Neural crest cell (in vitro differentiated cells): ENCODE data around the gene TCF19. TPM values are rescaled to one million over a fixed set of nuclear protein-coding genes. Genes with fewer than 3 reads are reported as not detected.

Experiments used
- DNase-seq: peaks from one replicate; pipeline ENCODE4 v3.0.0; 2021; ENCODE audit warnings: low read depth, mixed read lengths, low spot score
- H3K27ac Mint-ChIP-seq: one replicate; pipeline ENCODE4 v1.8.0; 2021; ENCODE audit warnings: mild to moderate bottlenecking, mixed read lengths; ENCODE audit not compliant: unreplicated experiment
- H3K27me3 Mint-ChIP-seq: 2 replicates; pipeline ENCODE4 v1.8.0; 2021; ENCODE audit warnings: low read depth, mild to moderate bottlenecking, mixed read lengths
- H3K36me3 Mint-ChIP-seq: 2 replicates; pipeline ENCODE4 v1.8.0; 2021; ENCODE audit warnings: low read depth, mild to moderate bottlenecking, mixed read lengths
- H3K4me1 Mint-ChIP-seq: 2 replicates; pipeline ENCODE4 v1.8.0; 2021; ENCODE audit warnings: mixed read lengths
- H3K4me3 Mint-ChIP-seq: one replicate; pipeline ENCODE4 v1.8.0; 2021; ENCODE audit warnings: mild to moderate bottlenecking, mixed read lengths
- H3K9me3 Mint-ChIP-seq: 2 replicates; pipeline ENCODE4 v1.8.0; 2021; ENCODE audit warnings: mixed read lengths
- total RNA-seq: library from RNA; stranded (reverse); gene quantifications from 2 replicates; pipeline ENCODE4 v1.2.1, GENCODE V29; 2021
- TF ChIP-seq, protein P1 (sequence below): fragments of 200-600 bp; sonication (generic); conservative IDR thresholded peaks from 2 replicates; pipeline ENCODE4 v1.5.0; 2021; ENCODE audit warnings: antibody characterized with exemption, mild to moderate bottlenecking

TCF19 gene
- total RNA-seq, 1 donor from 2014 or later: 21.7 TPM

DNA sequence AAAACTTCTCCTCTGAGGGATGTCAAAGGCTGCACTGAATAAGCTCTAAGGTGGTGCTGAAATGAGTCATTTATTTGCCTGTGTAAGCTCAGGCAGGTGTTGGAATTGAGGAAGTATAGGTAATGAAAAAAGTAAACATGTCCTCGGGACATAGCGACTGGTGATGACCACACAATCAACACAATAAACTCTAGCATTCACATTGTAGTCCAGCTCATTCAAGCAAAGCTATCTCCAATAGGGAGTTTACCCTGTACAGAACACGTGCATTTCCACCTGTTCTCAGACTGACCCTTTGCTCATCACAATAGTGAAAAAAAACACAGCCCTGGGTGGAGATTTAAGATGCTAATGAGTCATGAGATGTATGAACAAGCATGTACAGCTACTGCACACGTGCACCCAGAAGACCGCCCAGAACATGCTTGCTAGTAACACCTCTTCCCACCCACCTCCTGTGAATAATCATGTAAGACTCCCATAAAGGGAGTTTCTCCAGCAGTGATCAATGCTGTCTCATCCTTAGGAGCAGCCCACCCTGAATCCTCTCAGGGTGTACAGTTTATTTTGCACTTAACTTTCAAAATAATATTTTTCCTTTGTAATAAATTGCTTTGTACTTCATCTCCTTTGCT lies 45.1 kb downstream of the TCF19 start:
- TF ChIP-seq, protein P1, sequence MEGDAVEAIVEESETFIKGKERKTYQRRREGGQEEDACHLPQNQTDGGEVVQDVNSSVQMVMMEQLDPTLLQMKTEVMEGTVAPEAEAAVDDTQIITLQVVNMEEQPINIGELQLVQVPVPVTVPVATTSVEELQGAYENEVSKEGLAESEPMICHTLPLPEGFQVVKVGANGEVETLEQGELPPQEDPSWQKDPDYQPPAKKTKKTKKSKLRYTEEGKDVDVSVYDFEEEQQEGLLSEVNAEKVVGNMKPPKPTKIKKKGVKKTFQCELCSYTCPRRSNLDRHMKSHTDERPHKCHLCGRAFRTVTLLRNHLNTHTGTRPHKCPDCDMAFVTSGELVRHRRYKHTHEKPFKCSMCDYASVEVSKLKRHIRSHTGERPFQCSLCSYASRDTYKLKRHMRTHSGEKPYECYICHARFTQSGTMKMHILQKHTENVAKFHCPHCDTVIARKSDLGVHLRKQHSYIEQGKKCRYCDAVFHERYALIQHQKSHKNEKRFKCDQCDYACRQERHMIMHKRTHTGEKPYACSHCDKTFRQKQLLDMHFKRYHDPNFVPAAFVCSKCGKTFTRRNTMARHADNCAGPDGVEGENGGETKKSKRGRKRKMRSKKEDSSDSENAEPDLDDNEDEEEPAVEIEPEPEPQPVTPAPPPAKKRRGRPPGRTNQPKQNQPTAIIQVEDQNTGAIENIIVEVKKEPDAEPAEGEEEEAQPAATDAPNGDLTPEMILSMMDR: no peak
- Mint-ChIP-seq H3K36me3 (no peaks in the 10 kb centered on the region), H3K4me1 (peaks cover 24% of the 10 kb centered on the region), H3K9me3 (peaks cover 3% of the 10 kb centered on the region), H3K4me3 (peak overlapping the region; percentile 59), H3K27me3 (no peaks in the 10 kb centered on the region), H3K27ac (no peak overlapping the region)
- no peak for DNase-seq

DNA sequence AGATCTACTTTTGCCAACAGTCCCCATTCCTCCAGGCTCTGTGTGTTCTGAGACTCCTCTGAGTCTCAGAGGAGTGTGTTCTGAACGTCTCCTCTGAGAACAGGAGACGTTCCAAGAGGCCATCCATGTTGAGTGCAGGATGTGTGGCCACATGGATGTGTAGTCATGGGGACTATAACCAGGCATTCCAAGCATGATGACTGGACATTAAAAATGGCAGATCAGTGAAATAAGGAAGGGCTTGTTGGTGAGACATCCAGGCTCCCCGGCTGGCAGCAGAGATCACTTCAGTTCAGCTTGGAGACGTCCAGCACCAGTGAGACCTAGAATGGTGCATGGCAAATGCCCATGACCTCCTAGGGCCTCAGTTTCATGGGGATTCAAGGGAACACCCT lies 46.4 kb downstream of the TCF19 start:
- Mint-ChIP-seq H3K27ac (no peak overlapping the region), H3K27me3 (no peaks in the 10 kb centered on the region), H3K4me3 (no peak overlapping the region), H3K36me3 (no peaks in the 10 kb centered on the region), H3K9me3 (peaks cover 3% of the 10 kb centered on the region), H3K4me1 (peaks cover 29% of the 10 kb centered on the region)
- TF ChIP-seq, protein P1: no peak
- DNase-seq: no peak

DNA sequence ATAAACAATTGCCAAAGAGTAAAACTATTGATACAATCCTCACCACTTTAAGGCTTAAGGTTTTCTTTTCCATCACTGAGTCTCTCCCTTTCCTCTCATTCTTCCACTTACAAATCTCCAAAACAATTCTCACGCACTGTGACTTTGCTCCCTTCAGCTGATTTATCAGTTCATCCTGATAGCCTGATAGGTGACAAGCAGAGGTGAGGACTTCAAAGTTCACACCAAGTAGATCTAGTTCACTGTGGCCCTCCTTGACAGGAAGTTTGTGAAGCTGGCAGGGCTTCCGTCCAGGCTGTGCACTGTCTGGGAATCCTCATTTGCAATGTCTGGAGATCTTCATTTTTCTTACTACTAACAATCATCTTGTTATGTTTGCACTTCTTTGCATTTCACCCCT lies 47.2 kb downstream of the TCF19 start:
- Mint-ChIP-seq H3K4me3 (no peak overlapping the region), H3K27me3 (no peaks in the 10 kb centered on the region), H3K27ac (no peak overlapping the region), H3K36me3 (no peaks in the 10 kb centered on the region), H3K9me3 (peaks cover 3% of the 10 kb centered on the region), H3K4me1 (peaks cover 32% of the 10 kb centered on the region)
- no peak for DNase-seq
- TF ChIP-seq, protein P1: no peak

DNA sequence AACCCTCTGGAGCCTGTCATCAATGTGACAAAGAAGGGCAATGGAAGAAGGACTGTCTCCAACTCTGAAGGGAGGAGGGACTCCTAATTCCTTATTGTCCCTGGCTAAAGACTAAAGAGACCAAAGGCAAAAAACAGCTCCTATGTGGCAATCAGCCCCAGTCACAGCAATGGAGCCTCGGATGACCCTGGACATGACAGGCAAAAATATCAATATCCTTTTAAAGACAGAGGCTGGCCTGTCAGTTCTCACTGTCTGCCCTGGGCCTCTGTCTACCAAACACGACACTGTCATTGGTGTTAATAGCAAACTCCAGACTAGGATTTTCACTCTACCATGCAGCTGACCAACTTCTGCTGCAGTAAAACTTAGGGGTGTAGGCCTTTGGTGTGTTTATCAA lies 50.1 kb downstream of the TCF19 start:
- Mint-ChIP-seq H3K27me3 (no peaks in the 10 kb centered on the region), H3K9me3 (no peaks in the 10 kb centered on the region), H3K36me3 (no peaks in the 10 kb centered on the region), H3K4me1 (peaks cover 31% of the 10 kb centered on the region), H3K27ac (no peak overlapping the region), H3K4me3 (no peak overlapping the region)
- no peak for DNase-seq
- TF ChIP-seq, protein P1: no peak

DNA sequence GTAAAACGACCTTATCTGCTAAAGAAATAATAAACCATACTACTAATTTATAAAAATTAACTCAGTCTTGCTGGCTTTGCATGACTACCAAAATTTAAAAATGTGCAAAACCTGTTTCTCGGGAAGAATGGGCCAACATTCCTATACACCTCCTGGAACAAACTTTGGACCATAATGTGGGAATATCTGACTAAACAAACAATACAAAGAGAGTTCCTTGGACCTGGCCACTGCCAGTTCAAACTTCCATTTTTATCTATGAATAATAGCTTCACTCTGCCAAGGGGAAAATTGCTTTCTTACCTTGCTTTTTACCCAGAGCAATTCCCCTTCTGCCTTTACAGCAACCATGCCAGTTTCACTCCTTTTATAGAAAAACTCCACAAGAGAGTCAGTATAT lies 50.7 kb downstream of the TCF19 start:
- H3K9me3 Mint-ChIP-seq: no peaks in the 10 kb centered on the region
- DNase-seq: no peak
- no peak overlapping the region for H3K27ac Mint-ChIP-seq
- H3K4me3 Mint-ChIP-seq: no peak overlapping the region
- H3K4me1 Mint-ChIP-seq: peaks cover 27% of the 10 kb centered on the region
- TF ChIP-seq, protein P1: no peak
- no peaks in the 10 kb centered on the region for H3K36me3 Mint-ChIP-seq
- no peaks in the 10 kb centered on the region for H3K27me3 Mint-ChIP-seq
